Mammary epithelial cell (primary cell): ENCODE results near the gene ARL14EPL.

Experiments
- CTCF ChIP-seq, 2 donors: IDR thresholded peaks in 1 of 2; conservative IDR thresholded peaks in 1 of 2; 2 replicates each; pipeline ENCODE4 v1.5.1; 2011 to 2012; ENCODE audit warnings: inconsistent platforms in 2 of 2, low read length in 2 of 2, mild to moderate bottlenecking in 2 of 2, control low read depth in 1 of 2, low read depth in 1 of 2; ENCODE audit not compliant: insufficient read depth in 1 of 2; ENCODE audit errors: extremely low read depth in 1 of 2
- EZH2 ChIP-seq: IDR thresholded peaks from 2 replicates; pipeline ENCODE4 v1.6.1; 2012; ENCODE audit warnings: low read length, inconsistent platforms, borderline replicate concordance

DNA sequence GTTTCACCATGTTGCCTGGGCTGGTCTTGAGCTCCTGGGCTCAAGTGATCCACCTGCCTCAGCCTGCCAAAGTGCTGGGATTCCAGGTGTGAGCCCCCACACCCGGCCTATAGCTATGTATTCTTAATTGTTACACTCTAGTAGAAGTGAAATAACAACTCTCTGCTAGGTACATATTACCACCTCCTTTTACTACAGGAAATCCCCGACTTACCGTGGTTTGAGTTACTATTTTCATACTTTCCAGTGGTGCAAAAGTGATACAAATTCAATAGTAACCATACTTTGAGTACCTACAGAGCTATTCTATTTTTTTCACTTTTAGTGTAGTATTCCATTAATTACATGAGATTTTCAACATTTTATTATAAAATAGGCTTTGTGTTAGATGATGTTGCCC is 719 bp downstream of the ARL14EPL start:
- TF ChIP-seq CTCF (conservative IDR thresholded peaks at IDR 0.05 in 1 of 2, IDR thresholded peaks at IDR 0.05 in 1 of 2; ENCODE audit: extremely low read depth in 1 of 2, insufficient read depth in 1 of 2, low read depth in 1 of 2, low read length in 2 of 2) (no peak), EZH2 (no peak)
